Choroid plexus epithelial cell (primary cell): ENCODE measurements around the gene ABHD17A.

Experiments used
- DNase-seq: peaks from one replicate; pipeline ENCODE4 v3.0.0-alpha.2; 2010; ENCODE audit warnings: low read depth
- H3K4me3 ChIP-seq: 2 replicates; pipeline ENCODE4 v1.5.1; 2011; ENCODE audit warnings: low read depth, mild to moderate bottlenecking, control low read depth, low read length, moderate library complexity
- CTCF ChIP-seq: conservative IDR thresholded peaks from 2 replicates; pipeline ENCODE4 v1.5.1; 2011; ENCODE audit warnings: low read depth, mild to moderate bottlenecking, control low read depth, inconsistent platforms, low read length, moderate library complexity

ABHD17A gene

GRCh38 chr19:1866693-1867348 lies 18.5 kb downstream of the ABHD17A start:
- TF ChIP-seq CTCF, result no peak
- no peak overlapping the region for H3K4me3 ChIP-seq
- DNase-seq, result no peak

DNA sequence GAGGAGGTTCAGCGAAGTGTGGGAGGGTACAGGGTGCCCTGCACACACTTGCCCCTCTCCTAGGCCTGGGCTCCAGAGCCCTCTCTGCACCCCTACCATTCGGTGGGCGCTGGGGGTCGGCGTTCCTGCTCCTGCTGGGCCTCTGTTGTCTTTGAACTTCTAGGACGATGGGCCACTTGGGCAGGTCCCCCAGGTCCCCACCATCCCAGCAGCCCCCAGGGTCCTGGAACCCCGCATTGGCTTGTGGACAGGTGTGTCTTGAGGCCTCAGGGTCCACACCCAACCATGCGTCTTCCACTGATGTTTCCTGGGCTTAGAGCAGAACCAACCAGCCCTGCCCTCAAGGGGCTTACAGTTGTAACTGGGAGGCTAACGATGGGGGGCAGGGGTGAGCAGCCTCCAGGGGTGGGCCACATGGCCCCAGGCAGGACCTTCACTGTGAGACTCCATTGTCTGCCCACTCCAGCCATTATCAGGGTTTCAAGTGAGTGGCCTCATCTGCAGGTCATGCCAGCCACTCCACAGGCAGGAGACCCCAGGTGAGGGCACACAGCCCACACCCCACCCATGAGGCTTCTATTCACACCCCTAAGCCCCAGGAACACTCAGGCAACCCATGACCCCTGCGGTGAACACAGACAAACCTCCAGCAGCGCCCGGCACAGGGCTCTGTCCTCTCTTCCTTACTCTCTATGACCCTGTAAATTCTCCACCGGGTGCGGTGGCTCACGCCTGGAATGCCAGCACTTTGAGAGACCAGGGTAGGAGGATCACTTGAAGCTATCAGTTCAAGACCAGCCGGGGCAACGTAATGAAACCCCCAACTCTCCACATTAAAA lies 19.9 kb downstream of the ABHD17A start:
- H3K4me3 ChIP-seq, result peak overlapping the region; percentile 78
- no peak for TF ChIP-seq CTCF
- DNase-seq, result no peak

- peak; percentile 61 for TF ChIP-seq CTCF
- DNase-seq, result peak; percentile 53
- peak overlapping the region; percentile 78 for H3K4me3 ChIP-seq
Observed at GRCh38 chr19:1864480-1865171, 20.7 kb downstream of the ABHD17A start.

GRCh38 chr19:1863638-1864479 lies 21.4 kb downstream of the ABHD17A start:
- TF ChIP-seq CTCF, result no peak
- DNase-seq, result peak; percentile 95
- H3K4me3 ChIP-seq, result peak overlapping the region; percentile 86

GRCh38 chr19:1863328-1863637 lies 22.0 kb downstream of the ABHD17A start, which contains the start of gene KLF16:
Gene KLF16 (minus strand): TSS chr19:1863579. CDS start chr19:1863497, 82 bp downstream.
- no peak for DNase-seq
- H3K4me3 ChIP-seq, result peak within 1 kb of the TSS; percentile 86

More at GRCh38 chr19:1863328-1863637, 22.0 kb downstream of the ABHD17A start, which contains the start of gene KLF16:
- no peak for TF ChIP-seq CTCF
